B cell (primary cell): ENCODE measurements around the gene SLC35E2B. TPM values are rescaled to one million over a fixed set of nuclear protein-coding genes. Genes with fewer than 3 reads are reported as not detected.
A peak's percentile ranks its signal among the peaks of the same experiment; 100 is the strongest.

Source experiments
- ATAC-seq: fragments of 200-7000 bp; cut with Tn5 transposase; one replicate; pipeline ENCODE4 v1.10.0; 2021; ENCODE audit warnings: low read depth, mild to moderate bottlenecking, moderate number of reproducible peaks, moderate library complexity
- CTCF ChIA-PET: fragments of 350-600 bp; sonication (Branson Sonifier 250); formaldehyde crosslinking; loops from one replicate; lab custom pipeline; 2021; ENCODE audit warnings: antibody characterized with exemption, inconsistent platforms; lab: Charles Lee
- POLR2A ChIA-PET: fragments of 350-600 bp; sonication (Branson Sonifier 250); formaldehyde crosslinking; loops from one replicate; lab custom pipeline; 2021; ENCODE audit warnings: antibody characterized with exemption; lab: Charles Lee
- DNase-seq: peaks from one replicate; pipeline ENCODE4 v3.0.0; 2013
- H2AFZ ChIP-seq: 2 replicates; pipeline ENCODE4 v1.6.1; 2012; ENCODE audit warnings: mild to moderate bottlenecking, low read depth, low read length; ENCODE audit not compliant: insufficient read depth, poor library complexity, severe bottlenecking
- H3K27ac ChIP-seq, 2 donors: 1 replicate in 1 of 2; 2 replicates in 1 of 2; pipeline ENCODE4 v1.5.1; 2012 to 2013; ENCODE audit warnings: low read length in 2 of 2, mild to moderate bottlenecking in 2 of 2, moderate library complexity in 1 of 2
- H3K27me3 ChIP-seq, 4 experiments: fragments of 200-600 bp in 1 of 4; sonication (generic) in 1 of 4; replicated peaks in 1 of 4; 1 replicate in 2 of 4; 2 replicates in 2 of 4; pipeline versions ENCODE4 v1.6.1 to v1.7.0; 2013 to 2016; ENCODE audit warnings: low read length in 3 of 4, mild to moderate bottlenecking in 2 of 4, mixed read lengths in 1 of 4, moderate library complexity in 1 of 4; ENCODE audit not compliant: insufficient read depth in 4 of 4, control insufficient read depth in 3 of 4; ENCODE audit errors: control extremely low read depth in 1 of 4
- H3K36me3 ChIP-seq, 2 experiments: replicated peaks in 1 of 2; 1 replicate in 1 of 2; 2 replicates in 1 of 2; pipeline versions ENCODE4 v1.6.1 to v1.7.1; 2013; ENCODE audit warnings: low read length in 1 of 2; ENCODE audit not compliant: insufficient read depth in 2 of 2, control insufficient read depth in 1 of 2; ENCODE audit errors: control extremely low read depth in 1 of 2, extremely low read depth in 1 of 2
- H3K4me1 ChIP-seq, 2 donors: fragments of 200-600 bp in 1 of 2; sonication (generic) in 1 of 2; 1 replicate in 1 of 2; 2 replicates in 1 of 2; pipeline versions ENCODE4 v1.5.1 to v1.6.1; 2013 to 2017; ENCODE audit warnings: low read length in 2 of 2; ENCODE audit not compliant: control insufficient read depth in 2 of 2, insufficient read depth in 2 of 2
- H3K4me2 ChIP-seq: replicated peaks from 2 replicates; pipeline ENCODE3; 2012; ENCODE audit warnings: mild to moderate bottlenecking, low read depth, low read length; ENCODE audit not compliant: poor library complexity, severe bottlenecking
- H3K4me3 ChIP-seq, 5 experiments: fragments of 200-600 bp in 1 of 5; sonication (generic) in 1 of 5; 1 replicate in 3 of 5; 2 replicates in 2 of 5; pipeline versions ENCODE4 v1.5.1 to v1.7.0; 2011 to 2016; ENCODE audit warnings: low read length in 4 of 5, mild to moderate bottlenecking in 4 of 5, low read depth in 2 of 5, control low read depth in 1 of 5, moderate library complexity in 1 of 5; ENCODE audit not compliant: insufficient read depth in 1 of 5; ENCODE audit errors: control extremely low read depth in 1 of 5, extremely low read depth in 1 of 5
- H3K79me2 ChIP-seq: fragments of 200-600 bp; sonication (generic); one replicate; pipeline ENCODE4 v1.6.0; 2016; ENCODE audit warnings: low read length; ENCODE audit not compliant: control insufficient read depth, insufficient read depth
- H3K9ac ChIP-seq: fragments of 200-600 bp; sonication (generic); 2 replicates; pipeline ENCODE4 v1.6.1; 2017; ENCODE audit warnings: mild to moderate bottlenecking, low read length, moderate library complexity
- H3K9me3 ChIP-seq, 3 donors: one replicate each; pipeline versions ENCODE4 v1.6.1 to v1.7.1; 2013; ENCODE audit warnings: low read length in 2 of 3; ENCODE audit not compliant: control insufficient read depth in 2 of 3, insufficient read depth in 1 of 3; ENCODE audit errors: control extremely low read depth in 1 of 3
- H4K20me1 ChIP-seq: 2 replicates; pipeline ENCODE4 v1.6.0; 2012; ENCODE audit warnings: mild to moderate bottlenecking, low read length; ENCODE audit not compliant: insufficient read depth, control insufficient read depth, poor library complexity, severe bottlenecking
- H3K27ac Mint-ChIP-seq: one replicate; pipeline ENCODE4 v1.8.0; 2021; ENCODE audit warnings: mixed read lengths
- H3K27me3 Mint-ChIP-seq: one replicate; pipeline ENCODE4 v1.8.0; 2021; ENCODE audit warnings: mixed read lengths
- H3K4me1 Mint-ChIP-seq: one replicate; pipeline ENCODE4 v1.8.0; 2021; ENCODE audit warnings: mixed read lengths
- H3K4me3 Mint-ChIP-seq: one replicate; pipeline ENCODE4 v1.8.0; 2021; ENCODE audit warnings: mixed read lengths
- H3K9me3 Mint-ChIP-seq: one replicate; pipeline ENCODE4 v1.8.0; 2022; ENCODE audit warnings: mixed read lengths; ENCODE audit not compliant: insufficient read depth
- CTCF ChIP-seq: fragments of 200-600 bp; IDR thresholded peaks from one replicate; pipeline ENCODE4 v1.8.0; 2022; ENCODE audit warnings: antibody characterized with exemption, mild to moderate bottlenecking
- EZH2 ChIP-seq: IDR thresholded peaks from 2 replicates; pipeline ENCODE4 v1.6.1; 2012; ENCODE audit warnings: borderline replicate concordance, low read depth, mild to moderate bottlenecking, moderate library complexity, low read length; ENCODE audit not compliant: insufficient read depth, poor library complexity, severe bottlenecking
- WGBS: methylation state at CpG from one replicate; pipeline ENCODE4 v1.1.5; 2013; ENCODE audit warnings: missing lambda C conversion rate; ENCODE audit not compliant: insufficient coverage; 5-methylcytosine and 5-hydroxymethylcytosine counted together
- intact Hi-C: fragments of 100-400 bp; cut with micrococcal nuclease; formaldehyde crosslinking; loops from one replicate; pipeline ENCODE4 v1.10.0; 2022
- polyA plus RNA-seq: library from polyadenylated mRNA; depleted of rRNA; stranded (reverse); fragments of >200 nt; gene quantifications from 2 replicates; pipeline ENCODE4 v1.2.3, GENCODE V29; 2012
- total RNA-seq, 2 donors: library from RNA; stranded (reverse); fragments of 120-200 nt in 1 of 2; gene quantifications; 1 replicate in 1 of 2; 2 replicates in 1 of 2; pipeline versions ENCODE4 v1.2.3 to v1.2.4, GENCODE V29; 2013 to 2022

SLC35E2B gene
- total and polyA plus RNA-seq, 2 donors (not counting 1 experiment from before 2014, with no cell fraction given): 64.4 to 107 TPM

- peaks cover 8 to 15% of the 10 kb centered on the region in 2 donors for H3K4me1 ChIP-seq
- H3K36me3 ChIP-seq: no peaks in the 10 kb centered on the region
- peak; percentile 27 for DNase-seq
- Mint-ChIP-seq H3K4me3 (no peak overlapping the region), H3K27me3 (peaks cover 3% of the 10 kb centered on the region), H3K4me1 (peaks cover 5% of the 10 kb centered on the region), H3K9me3 (no peaks in the 10 kb centered on the region), H3K27ac (no peak overlapping the region)
- peaks cover 0 to 4% (median 0%) of the 10 kb centered on the region in 3 donors for H3K9me3 ChIP-seq
- no peak overlapping the region for H3K4me2 ChIP-seq
- H3K27me3 ChIP-seq: peaks cover 0 to 5% (median 2%) of the 10 kb centered on the region in 4 experiments
- WGBS: 96% methylated on average over 43 of the region's 48 CpGs
- H4K20me1 ChIP-seq: peaks cover 5% of the 10 kb centered on the region
- H3K27ac ChIP-seq: no peak overlapping the region
- POLR2A ChIA-PET: no interaction called here
- intact Hi-C loops: no loop called here
- CTCF ChIA-PET: no interaction called here
- H3K4me3 ChIP-seq: no peak overlapping the region
- no peak for ATAC-seq
- TF ChIP-seq CTCF: no peak
- TF ChIP-seq EZH2: no peak
- no peak overlapping the region for H3K9ac ChIP-seq
- no peaks in the 10 kb centered on the region for H3K79me2 ChIP-seq
- no peak overlapping the region for H2AFZ ChIP-seq
These were observed 66.1 kb downstream of the SLC35E2B start for GRCh38 chr1:1626207-1627141.

- no peak overlapping the region for H3K27ac Mint-ChIP-seq
- Histone ChIP-seq H3K4me3 (no peak overlapping the region), H3K36me3 (no peaks in the 10 kb centered on the region), H3K9ac (no peak overlapping the region), H4K20me1 (peaks cover 5% of the 10 kb centered on the region), H3K9me3 (no peaks in the 10 kb centered on the region), H3K4me1 (peaks cover 4 to 12% of the 10 kb centered on the region in 2 donors), H3K27ac (no peak overlapping the region), H3K27me3 (no peaks in the 10 kb centered on the region), H3K4me2 (no peak overlapping the region), H2AFZ (no peak overlapping the region), H3K79me2 (no peaks in the 10 kb centered on the region)
- POLR2A ChIA-PET: no interaction called here
- 93% methylated on average over 8 of the region's 8 CpGs for WGBS
- H3K4me3 Mint-ChIP-seq: no peak overlapping the region
- peaks cover 3% of the 10 kb centered on the region for H3K27me3 Mint-ChIP-seq
- intact Hi-C loops: no loop called here
- ATAC-seq: no peak
- TF ChIP-seq EZH2 (no peak), CTCF (no peak)
- DNase-seq: no peak
- no peaks in the 10 kb centered on the region for H3K9me3 Mint-ChIP-seq
- peaks cover 4% of the 10 kb centered on the region for H3K4me1 Mint-ChIP-seq
- CTCF ChIA-PET: interaction anchor here (0.6 kb wide), 1 partner anchor 55 kb away, joined by 3 read pairs; no protein-coding TSS in a partner anchor
These were observed 66.8 kb downstream of the SLC35E2B start for GRCh38 chr1:1625824-1626206.
